ENCODE data around the gene SPTB.

SPTB gene

DNA sequence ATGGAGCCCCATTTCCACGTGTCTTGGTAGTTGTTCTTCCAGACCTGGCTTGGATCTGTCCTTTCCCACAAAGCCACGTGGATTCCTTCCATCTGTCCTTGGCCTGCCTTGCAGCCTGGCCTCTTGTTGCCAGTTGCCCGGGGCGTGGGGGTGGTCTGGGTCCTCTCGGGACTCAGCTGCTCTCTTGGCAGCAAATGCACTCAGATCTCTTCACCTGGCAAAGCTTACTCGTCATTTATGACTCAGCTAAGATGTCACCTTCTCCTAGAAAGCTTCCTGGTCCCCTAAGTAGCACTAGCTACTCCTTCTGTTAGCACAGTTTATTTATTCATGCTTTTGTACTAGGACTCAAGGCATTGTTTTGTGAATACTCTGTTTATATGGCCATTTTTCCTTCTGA, 161.8 kb downstream of the SPTB start:
- H3K4me1 ChIP-seq (ENCODE audit: control insufficient read depth, insufficient read depth, low read length), result peaks cover 65% of the 10 kb centered on the region
- no peak overlapping the region for H3K27ac ChIP-seq (ENCODE audit: insufficient read depth, low read depth, low read length, poor library complexity, severe bottlenecking)

DNA sequence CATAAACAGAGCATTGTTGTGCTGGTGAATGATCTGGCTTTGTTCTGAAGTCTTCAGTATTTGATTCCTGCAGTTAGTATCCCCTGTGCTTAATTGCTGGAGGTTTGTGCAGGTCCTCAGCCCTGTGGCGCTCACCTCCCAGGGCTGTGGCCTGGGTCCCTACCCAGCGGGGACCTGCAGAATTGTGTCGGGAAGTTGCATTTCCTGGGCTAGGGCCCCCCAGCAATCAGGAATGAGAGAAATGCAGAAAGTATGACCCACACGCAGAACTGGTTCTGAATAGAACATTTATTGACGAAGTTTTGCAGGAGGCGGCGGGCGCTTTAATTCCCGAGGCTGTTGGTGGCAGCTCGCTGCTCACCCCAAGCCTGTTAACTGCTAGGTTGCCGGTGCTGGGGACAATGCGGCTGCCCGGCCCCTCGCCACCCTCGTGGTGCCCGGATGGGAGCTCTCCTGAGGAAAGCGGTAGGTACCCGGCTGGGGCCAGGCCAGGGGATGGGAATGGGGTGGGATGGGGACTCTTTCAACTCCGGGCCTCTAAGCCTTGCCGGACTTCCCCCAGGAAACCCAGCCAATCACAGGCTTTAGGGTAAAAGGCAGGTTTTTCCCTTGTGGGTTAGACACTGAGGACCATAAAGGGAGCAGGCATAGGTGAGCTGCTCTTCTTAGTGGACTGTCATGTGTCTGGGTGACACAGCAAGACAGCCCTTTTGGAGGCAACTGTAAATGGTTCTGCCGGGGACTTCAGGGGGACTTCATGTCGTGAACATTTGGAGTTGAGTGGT, 163.9 kb downstream of the SPTB start:
- no peaks in the 10 kb centered on the region for H3K27me3 ChIP-seq (ENCODE audit: control insufficient read depth, insufficient read depth, low read length, poor library complexity, severe bottlenecking)
- peak overlapping the region; percentile 89 for H3K27ac ChIP-seq (ENCODE audit: insufficient read depth, low read depth, low read length, poor library complexity, severe bottlenecking)
- H3K9me3 ChIP-seq (ENCODE audit: control insufficient read depth, low read length), result no peaks in the 10 kb centered on the region
- peaks cover 6% of the 10 kb centered on the region for H3K36me3 ChIP-seq (ENCODE audit: control insufficient read depth, insufficient read depth, low read length)
- peaks cover 45% of the 10 kb centered on the region for H3K4me1 ChIP-seq (ENCODE audit: control insufficient read depth, insufficient read depth, low read length)
- peak overlapping the region; percentile 18 for H3K4me3 ChIP-seq (ENCODE audit: insufficient read depth, low read depth, low read length)
- 6 to 7% methylated on average over 21 of the region's 22 CpGs for WGBS, 2 experiments

More for the DNA sequence above, 161.8 kb downstream of the SPTB start:
- Histone ChIP-seq H3K9me3 (ENCODE audit: control insufficient read depth, low read length) (no peaks in the 10 kb centered on the region), H3K27me3 (ENCODE audit: control insufficient read depth, insufficient read depth, low read length, poor library complexity, severe bottlenecking) (no peaks in the 10 kb centered on the region), H3K36me3 (ENCODE audit: control insufficient read depth, insufficient read depth, low read length) (no peaks in the 10 kb centered on the region), H3K4me3 (ENCODE audit: insufficient read depth, low read depth, low read length) (no peak overlapping the region)
- WGBS, 2 experiments, result 83 to 86% methylated on average over 6 of the region's 6 CpGs

DNA sequence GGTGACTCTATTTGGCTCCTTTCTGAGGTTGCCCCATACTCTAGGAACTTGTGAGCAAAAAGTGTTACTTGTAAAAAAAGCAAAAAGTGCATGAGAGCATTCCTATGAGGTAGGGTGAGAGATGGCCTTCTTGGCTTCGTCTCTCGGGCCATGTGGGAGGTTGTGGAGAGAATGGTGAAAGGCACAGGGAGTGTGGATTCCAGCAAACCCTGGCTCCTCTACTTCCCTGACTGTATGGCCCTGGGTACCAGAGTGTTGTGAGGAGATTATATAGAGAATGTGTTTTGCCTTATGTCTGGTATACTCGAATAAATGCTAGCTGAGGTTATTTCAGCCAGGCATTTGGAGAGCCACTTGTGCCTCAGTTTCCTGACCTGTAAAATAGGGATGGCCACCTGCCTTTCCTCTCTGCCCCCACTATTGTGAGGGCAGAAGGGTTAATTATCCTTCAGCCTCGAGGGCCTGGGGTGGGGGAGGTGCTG, 164.5 kb downstream of the SPTB start:
- Histone ChIP-seq H3K27me3 (ENCODE audit: control insufficient read depth, insufficient read depth, low read length, poor library complexity, severe bottlenecking) (no peaks in the 10 kb centered on the region), H3K27ac (ENCODE audit: insufficient read depth, low read depth, low read length, poor library complexity, severe bottlenecking) (peak overlapping the region; percentile 89), H3K36me3 (ENCODE audit: control insufficient read depth, insufficient read depth, low read length) (peaks cover 6% of the 10 kb centered on the region), H3K9me3 (ENCODE audit: control insufficient read depth, low read length) (no peaks in the 10 kb centered on the region), H3K4me1 (ENCODE audit: control insufficient read depth, insufficient read depth, low read length) (peaks cover 42% of the 10 kb centered on the region), H3K4me3 (ENCODE audit: insufficient read depth, low read depth, low read length) (no peak overlapping the region)
- WGBS, 2 experiments, result 35 to 39% methylated on average over 4 of the region's 4 CpGs

DNA sequence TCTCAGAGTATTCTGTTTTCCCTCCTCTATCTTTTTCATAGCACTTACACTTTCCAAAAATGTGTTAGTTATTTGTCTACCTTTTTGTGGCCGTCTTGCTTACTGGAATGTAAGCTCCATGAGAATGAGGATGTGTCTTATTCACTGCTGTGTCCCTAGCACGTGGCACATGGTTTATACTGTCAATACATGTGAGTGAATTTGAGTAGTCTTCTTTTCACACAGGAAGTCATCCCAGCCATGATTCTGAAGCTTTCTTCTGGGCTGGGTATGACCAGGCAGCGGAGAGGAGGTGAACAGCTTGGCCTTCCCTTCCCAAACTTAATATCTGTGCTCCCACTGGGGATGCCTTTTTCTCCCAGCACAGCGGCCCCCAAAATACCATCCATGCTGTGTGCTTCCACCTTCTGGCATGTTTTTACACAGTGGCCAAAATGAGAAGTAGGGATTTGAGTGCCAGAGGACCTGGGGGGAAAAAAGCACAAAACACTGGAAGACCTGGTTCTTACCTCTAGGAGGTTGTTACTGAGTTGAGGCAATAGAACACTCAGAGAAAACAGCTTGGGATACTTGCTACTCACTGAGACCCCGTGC, 165.2 kb downstream of the SPTB start:
- Histone ChIP-seq H3K27me3 (ENCODE audit: control insufficient read depth, insufficient read depth, low read length, poor library complexity, severe bottlenecking) (no peaks in the 10 kb centered on the region), H3K36me3 (ENCODE audit: control insufficient read depth, insufficient read depth, low read length) (peaks cover 8% of the 10 kb centered on the region), H3K27ac (ENCODE audit: insufficient read depth, low read depth, low read length, poor library complexity, severe bottlenecking) (no peak overlapping the region), H3K4me3 (ENCODE audit: insufficient read depth, low read depth, low read length) (no peak overlapping the region), H3K4me1 (ENCODE audit: control insufficient read depth, insufficient read depth, low read length) (peaks cover 47% of the 10 kb centered on the region), H3K9me3 (ENCODE audit: control insufficient read depth, low read length) (no peaks in the 10 kb centered on the region)
- 88 to 89% methylated on average over 5 of the region's 5 CpGs for WGBS, 2 experiments

DNA sequence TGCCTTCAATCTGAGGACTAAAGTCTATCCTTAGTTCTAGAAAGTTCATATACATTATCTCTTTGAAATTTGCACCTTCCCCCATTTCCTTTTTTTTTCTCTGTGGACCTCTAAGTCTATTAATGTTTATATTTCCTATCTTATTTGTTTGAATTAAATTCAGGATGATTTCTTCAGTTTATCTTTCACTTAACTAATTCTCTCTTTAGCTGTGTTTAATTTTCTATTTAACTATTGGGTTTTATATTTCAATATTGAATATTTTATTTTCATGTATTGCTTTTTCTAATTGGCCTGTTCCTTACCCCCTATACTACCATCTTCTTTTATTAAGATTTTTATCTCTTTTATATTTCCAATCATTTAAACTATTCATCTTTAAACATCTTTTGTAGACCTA, 166.0 kb downstream of the SPTB start:
- peaks cover 8% of the 10 kb centered on the region for H3K36me3 ChIP-seq (ENCODE audit: control insufficient read depth, insufficient read depth, low read length)
- no peak overlapping the region for H3K4me3 ChIP-seq (ENCODE audit: insufficient read depth, low read depth, low read length)
- no peaks in the 10 kb centered on the region for H3K27me3 ChIP-seq (ENCODE audit: control insufficient read depth, insufficient read depth, low read length, poor library complexity, severe bottlenecking)
- no peaks in the 10 kb centered on the region for H3K9me3 ChIP-seq (ENCODE audit: control insufficient read depth, low read length)
- H3K27ac ChIP-seq (ENCODE audit: insufficient read depth, low read depth, low read length, poor library complexity, severe bottlenecking), result no peak overlapping the region
- peaks cover 52% of the 10 kb centered on the region for H3K4me1 ChIP-seq (ENCODE audit: control insufficient read depth, insufficient read depth, low read length)

DNA sequence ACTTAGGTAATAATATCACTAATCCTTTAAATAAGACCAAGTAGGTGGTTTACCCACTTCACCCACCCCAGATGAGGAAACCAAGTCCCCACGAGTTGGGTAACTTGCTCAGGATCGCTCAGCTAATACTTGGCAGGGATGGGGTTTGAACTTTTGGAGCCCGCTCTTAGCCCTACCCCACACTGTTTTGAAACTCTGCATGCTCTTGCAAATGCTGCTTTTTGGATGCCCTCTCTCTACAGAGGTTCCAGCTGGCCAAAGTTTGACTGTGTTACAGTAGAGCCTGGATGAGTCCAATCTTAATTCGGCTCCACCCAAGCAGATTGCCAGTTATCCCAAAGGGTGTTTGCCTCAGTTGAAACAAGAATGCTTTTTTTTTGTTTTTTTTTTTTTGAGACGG, 168.7 kb downstream of the SPTB start:
- Histone ChIP-seq H3K4me3 (ENCODE audit: insufficient read depth, low read depth, low read length) (no peak overlapping the region), H3K36me3 (ENCODE audit: control insufficient read depth, insufficient read depth, low read length) (peaks cover 8% of the 10 kb centered on the region), H3K27me3 (ENCODE audit: control insufficient read depth, insufficient read depth, low read length, poor library complexity, severe bottlenecking) (no peaks in the 10 kb centered on the region), H3K9me3 (ENCODE audit: control insufficient read depth, low read length) (no peaks in the 10 kb centered on the region), H3K4me1 (ENCODE audit: control insufficient read depth, insufficient read depth, low read length) (peaks cover 53% of the 10 kb centered on the region), H3K27ac (ENCODE audit: insufficient read depth, low read depth, low read length, poor library complexity, severe bottlenecking) (no peak overlapping the region)
- 95 to 100% methylated on average over 5 of the region's 5 CpGs for WGBS, 2 experiments

DNA sequence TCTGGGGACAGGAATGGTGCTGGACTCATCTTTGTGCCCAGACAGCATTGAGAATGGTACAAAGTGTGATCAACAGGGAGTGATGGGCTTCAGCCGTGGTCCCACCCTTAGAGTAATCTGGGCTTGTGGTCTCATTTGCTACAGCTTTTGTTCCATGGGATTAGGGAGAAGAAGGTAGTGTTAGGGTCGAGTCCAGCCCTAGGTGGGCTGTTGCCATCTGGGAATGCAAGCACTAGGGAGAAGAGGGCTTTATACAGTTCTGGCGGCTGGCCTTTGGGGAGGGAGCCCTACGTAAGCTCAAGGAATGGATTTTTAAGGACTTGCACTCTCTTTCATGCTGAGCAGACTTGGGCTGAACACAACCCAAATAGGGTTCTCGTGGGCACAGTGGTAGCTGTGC, 170.6 kb downstream of the SPTB start:
- Histone ChIP-seq H3K9me3 (ENCODE audit: control insufficient read depth, low read length) (no peaks in the 10 kb centered on the region), H3K27ac (ENCODE audit: insufficient read depth, low read depth, low read length, poor library complexity, severe bottlenecking) (no peak overlapping the region), H3K4me3 (ENCODE audit: insufficient read depth, low read depth, low read length) (peak overlapping the region; percentile 18), H3K36me3 (ENCODE audit: control insufficient read depth, insufficient read depth, low read length) (peaks cover 8% of the 10 kb centered on the region), H3K27me3 (ENCODE audit: control insufficient read depth, insufficient read depth, low read length, poor library complexity, severe bottlenecking) (no peaks in the 10 kb centered on the region), H3K4me1 (ENCODE audit: control insufficient read depth, insufficient read depth, low read length) (peaks cover 43% of the 10 kb centered on the region)
- 50 to 52% methylated on average over 5 of the region's 5 CpGs for WGBS, 2 experiments

DNA sequence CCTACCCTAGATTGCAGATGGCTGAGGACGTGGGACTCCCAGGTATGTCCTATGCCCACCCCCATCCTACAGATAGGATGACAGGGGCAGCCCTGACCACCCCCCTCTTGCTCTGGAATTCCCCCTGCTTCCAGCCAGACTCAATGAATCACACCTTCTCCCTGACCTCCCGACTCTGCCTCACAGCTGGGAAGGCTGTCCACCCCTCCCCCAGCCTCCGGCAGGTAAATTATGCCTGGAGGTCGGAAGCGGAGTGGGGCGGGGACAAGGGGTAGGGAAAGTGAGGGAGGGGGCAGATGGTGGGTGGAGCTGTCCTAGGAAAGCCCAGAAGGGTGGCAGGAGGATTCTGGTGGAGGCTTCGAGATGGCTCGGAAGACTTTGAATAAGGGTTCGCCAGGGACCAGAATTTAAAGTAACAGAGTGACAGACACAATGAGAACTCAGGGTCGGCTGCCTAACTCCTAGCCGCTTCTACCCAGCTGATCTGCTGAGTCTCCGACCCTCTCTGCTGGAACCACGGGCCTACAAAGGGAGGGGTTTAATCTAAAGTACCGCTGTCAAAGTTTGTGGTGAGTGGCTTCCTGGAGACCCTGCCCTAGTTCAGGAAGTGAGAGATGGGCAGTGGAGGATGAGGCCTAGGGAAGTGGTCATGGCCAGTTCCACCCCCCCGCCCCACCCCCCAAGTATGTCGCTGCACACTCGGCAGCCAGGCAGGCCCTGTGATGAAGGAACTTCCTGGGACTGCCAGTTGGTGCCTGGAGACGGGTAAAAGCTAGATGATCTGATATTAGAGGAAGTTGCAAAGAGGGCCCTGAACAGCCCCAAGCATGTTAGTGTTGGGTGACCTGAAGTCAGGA, 171.3 kb downstream of the SPTB start:
- Histone ChIP-seq H3K27me3 (ENCODE audit: control insufficient read depth, insufficient read depth, low read length, poor library complexity, severe bottlenecking) (peaks cover 6% of the 10 kb centered on the region), H3K4me3 (ENCODE audit: insufficient read depth, low read depth, low read length) (peak overlapping the region; percentile 18), H3K27ac (ENCODE audit: insufficient read depth, low read depth, low read length, poor library complexity, severe bottlenecking) (peak overlapping the region; percentile 56), H3K9me3 (ENCODE audit: control insufficient read depth, low read length) (no peaks in the 10 kb centered on the region), H3K36me3 (ENCODE audit: control insufficient read depth, insufficient read depth, low read length) (peaks cover 8% of the 10 kb centered on the region), H3K4me1 (ENCODE audit: control insufficient read depth, insufficient read depth, low read length) (peaks cover 43% of the 10 kb centered on the region)
- 6 to 8% methylated on average over 17 to 18 of the region's 18 CpGs for WGBS, 2 experiments

DNA sequence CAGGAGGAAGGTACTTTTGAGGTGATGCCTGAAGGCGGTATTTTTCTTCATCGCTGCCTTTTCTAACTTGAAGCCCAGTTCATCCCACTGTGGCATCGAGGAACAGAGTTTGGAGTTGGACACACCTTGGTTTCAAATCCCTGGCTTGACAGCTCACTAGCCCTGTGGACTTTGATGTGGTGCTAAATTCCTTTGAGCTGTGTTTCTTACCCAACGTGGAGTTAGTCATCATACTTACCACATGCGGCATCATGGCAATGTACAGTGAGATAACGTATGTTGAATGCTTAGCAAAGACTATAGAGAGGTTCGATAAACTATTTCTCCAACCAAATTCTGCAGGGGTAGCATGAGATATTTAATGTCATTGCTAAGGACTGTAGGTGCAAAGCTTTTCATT, 172.0 kb downstream of the SPTB start:
- Histone ChIP-seq H3K9me3 (ENCODE audit: control insufficient read depth, low read length) (no peaks in the 10 kb centered on the region), H3K27me3 (ENCODE audit: control insufficient read depth, insufficient read depth, low read length, poor library complexity, severe bottlenecking) (peaks cover 13% of the 10 kb centered on the region), H3K27ac (ENCODE audit: insufficient read depth, low read depth, low read length, poor library complexity, severe bottlenecking) (peak overlapping the region; percentile 56), H3K4me1 (ENCODE audit: control insufficient read depth, insufficient read depth, low read length) (peaks cover 49% of the 10 kb centered on the region), H3K4me3 (ENCODE audit: insufficient read depth, low read depth, low read length) (peak overlapping the region; percentile 18), H3K36me3 (ENCODE audit: control insufficient read depth, insufficient read depth, low read length) (peaks cover 8% of the 10 kb centered on the region)
- WGBS, 2 experiments, result 53 to 56% methylated on average over 7 of the region's 7 CpGs

Measured in ectodermal cell (in vitro differentiated cells).